H7 (cell line): ENCODE data around the gene NUFIP2. TPM values are rescaled to one million over a fixed set of nuclear protein-coding genes. Genes with fewer than 3 reads are reported as not detected.
"Not testable (repeated sequence)": the region's sequence is repeated elsewhere in the genome, so short reads cannot be mapped to it uniquely, and the experiment has no call there.

ENCODE experiments used
- DNase-seq: peaks from one replicate; pipeline ENCODE4 v3.0.0; 2012
- H3K27me3 ChIP-seq: 2 replicates; pipeline ENCODE4 v1.6.0; 2011; ENCODE audit warnings: mild to moderate bottlenecking, low read length; ENCODE audit not compliant: control insufficient read depth, insufficient read depth
- H3K36me3 ChIP-seq: replicated peaks from 2 replicates; pipeline ENCODE4 v1.5.1; 2011; ENCODE audit warnings: low read length; ENCODE audit not compliant: control insufficient read depth, insufficient read depth
- H3K4me3 ChIP-seq: 2 replicates; pipeline ENCODE4 v1.5.1; 2011; ENCODE audit warnings: low read depth, mild to moderate bottlenecking, control low read depth, low read length, moderate library complexity; ENCODE audit not compliant: insufficient read depth
- total RNA-seq: library from RNA; depleted of rRNA; stranded (reverse); fragments of >200 nt; shearing (Covaris generic); gene quantifications from 2 replicates; pipeline ENCODE4 v1.2.3, GENCODE V29; 2014

Gene NUFIP2
- total RNA-seq, 1 experiment from 2014 or later, result 36.9 TPM

GRCh38 chr17:29235904-29236303 lies 58.0 kb downstream of the NUFIP2 start:
- Histone ChIP-seq H3K4me3 (no peak overlapping the region), H3K27me3 (no peaks in the 10 kb centered on the region), H3K36me3 (no peaks in the 10 kb centered on the region)
- DNase-seq, result no peak

- not testable (repeated sequence) for H3K4me3 ChIP-seq, DNase-seq, H3K27me3 ChIP-seq, H3K36me3 ChIP-seq
Measured at GRCh38 chr17:29234972-29235371, 59.0 kb downstream of the NUFIP2 start.

- H3K4me3 ChIP-seq, result no peak overlapping the region
- no peaks in the 10 kb centered on the region for H3K27me3 ChIP-seq
- no peak for DNase-seq
- no peaks in the 10 kb centered on the region for H3K36me3 ChIP-seq
Measured at GRCh38 chr17:29233301-29233700, 60.6 kb downstream of the NUFIP2 start.

- no peaks in the 10 kb centered on the region for H3K27me3 ChIP-seq
- no peak overlapping the region for H3K4me3 ChIP-seq
- H3K36me3 ChIP-seq, result no peaks in the 10 kb centered on the region
- no peak for DNase-seq
Measured at GRCh38 chr17:29225396-29225795, 68.6 kb downstream of the NUFIP2 start.

GRCh38 chr17:29221338-29221737 lies 72.6 kb downstream of the NUFIP2 start:
- H3K4me3 ChIP-seq, H3K27me3 ChIP-seq, DNase-seq, H3K36me3 ChIP-seq: not testable (repeated sequence)

- peak; percentile 89 for DNase-seq
- Histone ChIP-seq H3K4me3 (no peak overlapping the region), H3K36me3 (no peaks in the 10 kb centered on the region), H3K27me3 (no peaks in the 10 kb centered on the region)
Measured at GRCh38 chr17:29219378-29220047, 74.4 kb downstream of the NUFIP2 start.

- DNase-seq, result no peak
- no peaks in the 10 kb centered on the region for H3K27me3 ChIP-seq
- no peaks in the 10 kb centered on the region for H3K36me3 ChIP-seq
- no peak overlapping the region for H3K4me3 ChIP-seq
Measured at GRCh38 chr17:29216856-29217255, 77.1 kb downstream of the NUFIP2 start.

- Histone ChIP-seq H3K36me3 (no peaks in the 10 kb centered on the region), H3K4me3 (no peak overlapping the region), H3K27me3 (no peaks in the 10 kb centered on the region)
- DNase-seq, result no peak
Measured at GRCh38 chr17:29216181-29216580, 77.8 kb downstream of the NUFIP2 start.

GRCh38 chr17:29215717-29216116 lies 78.2 kb downstream of the NUFIP2 start:
- Histone ChIP-seq H3K4me3 (no peak overlapping the region), H3K36me3 (no peaks in the 10 kb centered on the region), H3K27me3 (no peaks in the 10 kb centered on the region)
- no peak for DNase-seq

GRCh38 chr17:29215174-29215573 lies 78.8 kb downstream of the NUFIP2 start:
- DNase-seq, result no peak
- Histone ChIP-seq H3K27me3 (no peaks in the 10 kb centered on the region), H3K36me3 (no peaks in the 10 kb centered on the region), H3K4me3 (no peak overlapping the region)

- DNase-seq, result no peak
- Histone ChIP-seq H3K27me3 (no peaks in the 10 kb centered on the region), H3K4me3 (no peak overlapping the region), H3K36me3 (no peaks in the 10 kb centered on the region)
Measured at GRCh38 chr17:29214215-29215146, 79.5 kb downstream of the NUFIP2 start.

- no peak overlapping the region for H3K4me3 ChIP-seq
- H3K27me3 ChIP-seq, result no peaks in the 10 kb centered on the region
- DNase-seq, result no peak
- H3K36me3 ChIP-seq, result no peaks in the 10 kb centered on the region
Measured at GRCh38 chr17:29212681-29213121, 81.2 kb downstream of the NUFIP2 start.

GRCh38 chr17:29212094-29212631 lies 81.8 kb downstream of the NUFIP2 start:
- no peaks in the 10 kb centered on the region for H3K27me3 ChIP-seq
- H3K4me3 ChIP-seq, result no peak overlapping the region
- no peaks in the 10 kb centered on the region for H3K36me3 ChIP-seq
- DNase-seq, result no peak

- Histone ChIP-seq H3K27me3 (no peaks in the 10 kb centered on the region), H3K36me3 (no peaks in the 10 kb centered on the region), H3K4me3 (no peak overlapping the region)
- no peak for DNase-seq
Measured at GRCh38 chr17:29210879-29211278, 83.1 kb downstream of the NUFIP2 start.

- no peak for DNase-seq
- Histone ChIP-seq H3K27me3 (no peaks in the 10 kb centered on the region), H3K36me3 (no peaks in the 10 kb centered on the region), H3K4me3 (no peak overlapping the region)
Measured at GRCh38 chr17:29209073-29209472, 84.9 kb downstream of the NUFIP2 start.
